Activated CD4-positive, alpha-beta T cell treated with anti-CD3 and anti-CD28 coated beads, Interleukin-2, Interleukin-6, amounts not matched to agents 100 ng/mL and 50 ng/mL, durations not matched to agents 16 hours and 8 hours (primary cell): ENCODE data around the gene GOLPH3.
A peak's percentile ranks its signal among the peaks of the same experiment; 100 is the strongest.
"Not testable (repeated sequence)": the region's sequence is repeated elsewhere in the genome, so short reads cannot be mapped to it uniquely, and the experiment has no call there.

Experiments used
- DNase-seq: peaks from one replicate; pipeline ENCODE4 v3.0.0-alpha.2; 2020

Gene GOLPH3

GRCh38 chr5:32174011-32174870 lies at the start of gene GOLPH3:
TSS of gene GOLPH3 (minus strand) at chr5:32174319. CDS start at chr5:32174034, 285 bp downstream.
- peak; percentile 96 for DNase-seq

GRCh38 chr5:32222723-32223470 lies 48.8 kb upstream of the GOLPH3 start:
- no peak for DNase-seq

- DNase-seq: no peak
Measured at GRCh38 chr5:32217886-32218396, 43.8 kb upstream of the GOLPH3 start.

- not testable (repeated sequence) for DNase-seq
Measured at GRCh38 chr5:32214344-32214743, 40.2 kb upstream of the GOLPH3 start.

- no peak for DNase-seq
Measured at GRCh38 chr5:32210151-32210550, 36.0 kb upstream of the GOLPH3 start.

GRCh38 chr5:32208837-32209236 lies 34.7 kb upstream of the GOLPH3 start:
- not testable (repeated sequence) for DNase-seq

- no peak for DNase-seq
Measured at GRCh38 chr5:32207355-32207634, 33.2 kb upstream of the GOLPH3 start.

GRCh38 chr5:32206509-32207354 lies 32.6 kb upstream of the GOLPH3 start:
- no peak for DNase-seq

GRCh38 chr5:32206053-32206452 lies 31.9 kb upstream of the GOLPH3 start:
- DNase-seq: no peak

GRCh38 chr5:32202394-32202793 lies 28.3 kb upstream of the GOLPH3 start:
- DNase-seq: no peak

- no peak for DNase-seq
Measured at GRCh38 chr5:32201122-32201753, 27.1 kb upstream of the GOLPH3 start.

GRCh38 chr5:32197032-32197431 lies 22.9 kb upstream of the GOLPH3 start:
- DNase-seq: no peak

GRCh38 chr5:32195265-32195664 lies 21.1 kb upstream of the GOLPH3 start:
- no peak for DNase-seq

GRCh38 chr5:32193591-32193990 lies 19.5 kb upstream of the GOLPH3 start:
- no peak for DNase-seq

GRCh38 chr5:32190095-32190494 lies 16.0 kb upstream of the GOLPH3 start:
- no peak for DNase-seq

GRCh38 chr5:32187675-32188074 lies 13.6 kb upstream of the GOLPH3 start:
- DNase-seq: no peak

GRCh38 chr5:32182463-32183063 lies 8.4 kb upstream of the GOLPH3 start:
- peak; percentile 35 for DNase-seq

- peak; percentile 51 for DNase-seq
Measured at GRCh38 chr5:32173267-32174010, 680 bp downstream of the GOLPH3 start.

GRCh38 chr5:32172923-32173266 lies 1.2 kb downstream of the GOLPH3 start:
- DNase-seq: no peak

GRCh38 chr5:32172186-32172911 lies 1.8 kb downstream of the GOLPH3 start:
- DNase-seq: peak; percentile 62
